ENCODE results near the gene RAMACL.

The RAMACL gene

DNA sequence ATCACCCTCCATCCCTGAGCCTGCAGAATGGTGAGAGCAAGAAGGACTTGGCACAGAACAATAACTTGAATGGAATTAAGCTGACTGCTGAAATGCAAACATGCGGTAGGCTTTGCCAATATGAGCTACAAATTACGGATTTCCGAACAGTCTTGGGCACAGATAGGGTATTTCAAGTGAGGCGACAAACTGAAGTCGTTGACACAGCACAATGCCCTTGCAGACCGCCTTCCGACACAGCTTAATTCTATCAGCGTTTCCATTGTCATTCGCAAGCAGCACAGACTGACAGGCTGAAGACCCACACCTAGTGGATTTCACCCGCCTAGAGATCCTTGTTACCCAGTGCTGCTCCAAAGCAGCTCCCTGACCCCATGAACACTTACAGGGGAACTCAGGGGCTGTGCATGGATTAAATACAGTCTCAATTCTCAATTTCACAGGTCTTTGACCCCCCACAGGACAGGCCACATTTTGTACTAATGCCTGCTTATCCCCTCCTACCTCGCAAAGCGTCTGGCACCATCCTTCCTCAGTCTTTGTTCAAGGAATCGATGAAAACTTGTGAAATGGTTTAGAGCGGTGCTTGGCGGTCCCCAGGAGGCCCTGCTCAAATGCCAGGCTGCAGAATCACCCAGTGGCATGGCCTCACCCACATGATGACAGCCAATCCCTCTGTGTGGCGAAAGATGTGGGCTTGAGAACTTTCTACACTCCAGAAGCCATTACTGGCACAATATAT is 34.6 kb downstream of the RAMACL start:
- TF ChIP-seq, protein P1, sequence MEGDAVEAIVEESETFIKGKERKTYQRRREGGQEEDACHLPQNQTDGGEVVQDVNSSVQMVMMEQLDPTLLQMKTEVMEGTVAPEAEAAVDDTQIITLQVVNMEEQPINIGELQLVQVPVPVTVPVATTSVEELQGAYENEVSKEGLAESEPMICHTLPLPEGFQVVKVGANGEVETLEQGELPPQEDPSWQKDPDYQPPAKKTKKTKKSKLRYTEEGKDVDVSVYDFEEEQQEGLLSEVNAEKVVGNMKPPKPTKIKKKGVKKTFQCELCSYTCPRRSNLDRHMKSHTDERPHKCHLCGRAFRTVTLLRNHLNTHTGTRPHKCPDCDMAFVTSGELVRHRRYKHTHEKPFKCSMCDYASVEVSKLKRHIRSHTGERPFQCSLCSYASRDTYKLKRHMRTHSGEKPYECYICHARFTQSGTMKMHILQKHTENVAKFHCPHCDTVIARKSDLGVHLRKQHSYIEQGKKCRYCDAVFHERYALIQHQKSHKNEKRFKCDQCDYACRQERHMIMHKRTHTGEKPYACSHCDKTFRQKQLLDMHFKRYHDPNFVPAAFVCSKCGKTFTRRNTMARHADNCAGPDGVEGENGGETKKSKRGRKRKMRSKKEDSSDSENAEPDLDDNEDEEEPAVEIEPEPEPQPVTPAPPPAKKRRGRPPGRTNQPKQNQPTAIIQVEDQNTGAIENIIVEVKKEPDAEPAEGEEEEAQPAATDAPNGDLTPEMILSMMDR (IDR thresholded peaks at IDR 0.05; ENCODE audit: low read depth, low read length) = no peak
- Histone ChIP-seq H3K4me3 (ENCODE audit: low read depth, low read length) (no peak overlapping the region), H3K27me3 (ENCODE audit: insufficient read depth, low read depth, severe bottlenecking) (no peaks in the 10 kb centered on the region), H3K9me3 (ENCODE audit: severe bottlenecking) (no peaks in the 10 kb centered on the region), H3K36me3 (no peaks in the 10 kb centered on the region), H3K27ac (no peak overlapping the region)
- no peak for DNase-seq

DNA sequence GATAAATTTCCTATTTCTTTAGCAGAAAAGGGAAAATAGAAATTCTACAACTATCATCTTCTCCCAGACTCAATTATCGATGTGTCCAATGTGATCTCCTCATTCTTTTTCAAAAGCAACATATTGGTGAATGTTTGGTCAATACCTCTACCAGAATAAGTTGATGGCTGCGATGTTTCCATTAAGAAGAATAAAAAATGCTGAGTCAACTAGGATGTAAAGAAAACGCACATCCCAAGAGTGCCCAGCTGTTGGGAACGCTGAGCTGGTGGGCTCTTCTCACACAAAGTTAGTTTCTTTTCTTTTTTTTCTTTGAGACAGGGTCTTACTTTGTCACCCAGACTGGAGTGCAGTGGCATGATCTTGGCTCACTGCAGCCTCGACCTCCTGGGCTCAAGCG is 39.8 kb downstream of the RAMACL start:
- TF ChIP-seq, protein P1 (IDR thresholded peaks at IDR 0.05; ENCODE audit: low read depth, low read length) = no peak
- Histone ChIP-seq H3K9me3 (ENCODE audit: severe bottlenecking) (no peaks in the 10 kb centered on the region), H3K36me3 (no peaks in the 10 kb centered on the region), H3K27ac (no peak overlapping the region), H3K27me3 (ENCODE audit: insufficient read depth, low read depth, severe bottlenecking) (no peaks in the 10 kb centered on the region), H3K4me3 (ENCODE audit: low read depth, low read length) (no peak overlapping the region)
- no peak for DNase-seq

DNA sequence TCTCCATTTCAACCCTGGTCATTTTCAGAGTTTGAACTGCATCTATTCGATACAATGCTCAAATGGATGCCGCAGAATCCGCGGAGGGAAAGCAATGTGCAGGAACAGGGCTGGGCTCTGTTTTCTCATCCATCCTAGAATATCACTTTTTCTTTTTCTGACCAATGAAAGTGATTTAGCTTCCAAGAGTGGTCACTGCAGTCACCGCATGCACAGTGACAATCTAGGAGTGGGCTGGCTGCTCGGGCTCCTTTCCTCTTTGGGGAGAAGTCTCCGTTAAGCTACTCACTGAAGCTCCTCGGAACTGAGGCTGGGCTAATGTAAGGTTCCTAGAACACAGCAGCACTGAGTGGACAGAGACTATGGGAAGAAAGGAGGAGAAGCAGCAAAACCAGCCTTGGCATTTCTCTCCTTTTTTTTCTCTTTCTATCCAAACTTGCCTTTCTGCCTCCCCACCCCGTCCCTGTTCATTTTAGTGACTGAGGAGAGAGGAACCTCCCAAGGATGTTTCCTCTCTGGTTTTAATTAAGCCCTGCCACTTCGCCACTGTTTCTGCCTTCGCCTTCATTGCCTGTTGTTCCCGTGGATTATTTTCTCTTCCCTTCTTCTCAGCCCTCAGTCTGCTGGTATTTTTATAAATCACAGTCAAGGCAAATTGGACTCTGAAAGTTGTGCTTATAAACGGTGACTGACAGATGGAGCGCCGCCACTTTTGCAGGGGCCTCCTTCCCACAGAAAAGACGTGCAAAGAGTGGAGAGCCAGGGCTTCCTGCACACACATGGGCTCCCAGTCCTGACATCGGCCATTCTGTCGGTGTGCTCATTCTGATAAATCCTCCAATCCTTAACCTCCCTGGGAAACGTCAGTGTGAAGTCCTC is 41.1 kb downstream of the RAMACL start:
- no peak overlapping the region for H3K4me3 ChIP-seq (ENCODE audit: low read depth, low read length)
- no peaks in the 10 kb centered on the region for H3K27me3 ChIP-seq (ENCODE audit: insufficient read depth, low read depth, severe bottlenecking)
- TF ChIP-seq, protein P1 (IDR thresholded peaks at IDR 0.05; ENCODE audit: low read depth, low read length) = no peak
- H3K9me3 ChIP-seq (ENCODE audit: severe bottlenecking) = no peaks in the 10 kb centered on the region
- no peak for DNase-seq
- no peaks in the 10 kb centered on the region for H3K36me3 ChIP-seq
- no peak overlapping the region for H3K27ac ChIP-seq

DNA sequence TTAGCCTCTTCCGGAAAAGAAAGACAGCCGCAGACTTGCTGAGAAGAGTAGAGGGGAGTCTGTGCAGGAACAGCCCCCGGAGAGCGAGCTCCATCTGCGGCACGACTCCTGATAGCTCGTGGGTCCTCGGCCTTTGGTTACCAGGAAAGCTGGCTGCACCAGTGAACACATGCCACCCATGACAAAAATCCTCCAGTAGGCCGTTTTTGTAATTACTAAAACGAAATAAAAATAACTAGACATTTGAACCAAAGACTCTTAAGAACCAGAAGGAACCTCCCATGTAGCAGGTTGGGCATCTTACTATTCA is 42.2 kb downstream of the RAMACL start:
- Histone ChIP-seq H3K9me3 (ENCODE audit: severe bottlenecking) (no peaks in the 10 kb centered on the region), H3K27me3 (ENCODE audit: insufficient read depth, low read depth, severe bottlenecking) (no peaks in the 10 kb centered on the region), H3K36me3 (no peaks in the 10 kb centered on the region), H3K27ac (no peak overlapping the region), H3K4me3 (ENCODE audit: low read depth, low read length) (no peak overlapping the region)
- no peak for DNase-seq
- TF ChIP-seq, protein P1 (IDR thresholded peaks at IDR 0.05; ENCODE audit: low read depth, low read length) = no peak

DNA sequence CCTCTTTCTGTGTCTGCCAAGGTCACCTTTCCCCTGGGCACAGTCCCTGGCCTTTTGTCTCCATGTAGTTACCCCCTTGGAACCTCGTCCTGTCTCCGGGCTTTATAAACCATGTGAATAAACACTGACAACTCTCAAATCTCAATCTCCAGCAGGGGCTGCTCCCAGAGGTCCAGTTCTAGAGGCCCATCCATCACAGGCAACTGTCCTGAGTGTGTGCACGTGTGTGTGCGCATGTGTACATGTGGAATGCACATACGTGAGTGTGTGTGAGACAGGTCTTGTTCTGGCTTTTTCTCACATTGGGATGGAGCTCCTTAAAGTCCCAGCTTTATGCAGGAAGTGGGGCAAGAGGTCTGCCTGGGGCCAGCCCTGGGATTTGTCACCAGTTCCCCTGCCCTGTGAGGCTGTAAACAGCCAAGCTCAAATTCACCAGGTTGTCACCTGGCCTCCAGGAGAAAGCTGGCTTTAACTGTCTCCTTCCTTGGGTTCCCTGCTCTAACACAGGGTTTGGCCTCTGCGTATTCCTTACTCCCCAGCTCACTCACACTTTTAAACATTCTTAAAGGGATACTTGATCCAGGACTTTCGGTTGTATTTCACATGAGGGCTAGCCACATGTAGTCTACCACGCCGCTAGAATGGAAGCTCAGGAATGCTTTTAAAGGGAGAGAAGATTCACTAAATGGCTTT is 42.7 kb downstream of the RAMACL start:
- no peak for DNase-seq
- Histone ChIP-seq H3K36me3 (no peaks in the 10 kb centered on the region), H3K27ac (no peak overlapping the region), H3K9me3 (ENCODE audit: severe bottlenecking) (no peaks in the 10 kb centered on the region), H3K27me3 (ENCODE audit: insufficient read depth, low read depth, severe bottlenecking) (no peaks in the 10 kb centered on the region), H3K4me3 (ENCODE audit: low read depth, low read length) (no peak overlapping the region)
- TF ChIP-seq, protein P1 (IDR thresholded peaks at IDR 0.05; ENCODE audit: low read depth, low read length) = no peak

Data from WERI-Rb-1 (cell line).